ENCODE data around the gene PVRIG.
"Not testable (repeated sequence)": the region's sequence is repeated elsewhere in the genome, so short reads cannot be mapped to it uniquely, and the experiment has no call there.

PVRIG gene

DNA sequence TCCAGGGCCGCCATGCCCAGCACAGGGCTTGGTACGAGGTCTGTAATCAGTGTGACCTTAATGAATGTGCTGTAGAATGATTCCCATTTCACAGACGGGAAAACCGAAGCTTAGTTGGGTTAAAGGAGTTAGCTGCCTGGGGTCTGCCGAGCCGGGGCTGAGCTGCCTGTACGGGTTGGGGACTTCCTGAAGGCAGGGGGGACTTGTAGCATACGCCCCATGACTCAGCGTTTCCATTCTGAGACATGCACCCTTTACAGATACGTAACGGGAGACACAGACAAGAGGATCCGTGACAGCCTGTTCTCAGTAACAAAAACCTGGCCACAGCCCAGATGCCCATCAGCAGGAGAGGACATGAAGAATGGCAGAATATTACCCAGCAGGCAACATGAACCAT lies 23.6 kb downstream of the PVRIG start:
- TF ChIP-seq POLR2A (IDR thresholded peaks at IDR 0.05; ENCODE audit: low read length) = peak; percentile 28
- peak; percentile 89 to 92 for DNase-seq

- DNase-seq = not testable (repeated sequence)
Measured at GRCh38 chr7:100244988-100245605, 25.3 kb downstream of the PVRIG start.

- DNase-seq = not testable (repeated sequence)
Measured at GRCh38 chr7:100246121-100246864, 26.5 kb downstream of the PVRIG start.

GRCh38 chr7:100246865-100247137 lies 27.1 kb downstream of the PVRIG start:
- DNase-seq = not testable (repeated sequence)

GRCh38 chr7:100247152-100247757 lies 27.5 kb downstream of the PVRIG start:
- peak; percentile 64 to 73 for DNase-seq
- TF ChIP-seq POLR2A (IDR thresholded peaks at IDR 0.05; ENCODE audit: low read length) = no peak
- TF ChIP-seq GATA1 (IDR thresholded peaks at IDR 0.05; ENCODE audit: low read depth, low read length) = no peak

- no peak for TF ChIP-seq POLR2A (IDR thresholded peaks at IDR 0.05; ENCODE audit: low read length)
- TF ChIP-seq GATA1 (IDR thresholded peaks at IDR 0.05; ENCODE audit: low read depth, low read length) = no peak
- DNase-seq = no peak
Measured at GRCh38 chr7:100248483-100248882, 28.7 kb downstream of the PVRIG start.

DNA sequence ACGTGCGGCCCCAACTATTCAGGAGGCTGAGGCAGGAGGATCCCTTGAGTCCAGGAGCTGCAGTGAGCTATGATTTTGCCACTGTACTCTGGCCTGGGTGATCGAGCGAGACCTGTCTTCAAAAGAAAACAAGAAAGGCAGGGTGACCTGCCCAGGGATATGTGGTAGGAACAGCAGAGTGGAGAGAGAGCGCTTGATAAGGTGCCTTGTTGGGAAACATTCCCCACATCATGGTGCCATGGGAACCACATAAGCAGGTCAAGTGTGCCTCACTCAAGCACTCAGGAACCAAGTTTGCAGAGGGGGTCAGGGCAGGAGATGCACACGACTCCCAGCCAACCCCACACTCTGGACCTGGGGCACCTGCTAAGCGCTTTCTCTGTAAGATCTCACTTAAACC lies 37.3 kb downstream of the PVRIG start:
- TF ChIP-seq GATA1 (IDR thresholded peaks at IDR 0.05; ENCODE audit: low read depth, low read length) (no peak), POLR2A (IDR thresholded peaks at IDR 0.05; ENCODE audit: low read length) (no peak)
- DNase-seq = no peak

DNA sequence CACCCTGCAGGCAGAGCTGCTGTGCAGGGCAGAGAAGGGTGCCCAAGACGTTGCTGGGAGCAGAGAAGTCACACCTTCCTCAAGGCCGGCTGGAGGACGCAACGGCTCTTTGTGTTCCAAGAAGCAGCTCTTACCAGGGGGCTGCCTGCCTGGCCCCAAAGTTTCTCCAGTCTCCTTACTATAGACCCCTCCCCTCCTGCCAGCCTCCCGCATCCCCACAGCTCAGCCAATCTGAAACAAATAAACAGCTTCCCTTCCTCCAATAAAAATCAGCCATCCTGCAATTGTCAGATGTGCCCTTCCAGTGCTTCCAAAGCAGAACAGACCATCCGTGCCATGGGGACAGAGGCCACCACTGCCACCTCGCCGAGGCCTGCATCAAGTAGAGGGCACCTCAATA lies 40.2 kb downstream of the PVRIG start:
- not testable (repeated sequence) for DNase-seq

DNA sequence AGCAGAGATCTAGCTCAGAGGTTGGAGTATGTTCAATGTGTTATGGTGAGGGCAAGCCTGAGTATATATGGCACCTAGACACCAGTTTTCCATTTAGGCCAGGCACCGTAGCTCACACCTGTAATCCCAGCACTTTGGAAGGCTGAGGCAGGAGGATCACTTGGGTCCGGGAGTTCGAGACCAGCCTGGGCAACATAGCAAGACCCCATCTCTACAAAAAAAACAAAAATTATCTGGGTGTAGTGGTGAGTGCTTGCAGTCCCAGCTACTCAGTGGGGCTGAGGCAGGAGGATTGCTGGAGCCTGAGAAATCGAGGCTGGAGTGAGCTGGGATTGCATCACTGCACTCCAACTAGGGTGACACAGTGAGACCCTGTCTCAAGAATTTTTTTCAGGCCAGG lies 43.1 kb downstream of the PVRIG start:
- not testable (repeated sequence) for DNase-seq

GRCh38 chr7:100264223-100264622 lies 44.5 kb downstream of the PVRIG start:
- DNase-seq = not testable (repeated sequence)

GRCh38 chr7:100264669-100265165 lies 45.0 kb downstream of the PVRIG start:
- not testable (repeated sequence) for DNase-seq

DNA sequence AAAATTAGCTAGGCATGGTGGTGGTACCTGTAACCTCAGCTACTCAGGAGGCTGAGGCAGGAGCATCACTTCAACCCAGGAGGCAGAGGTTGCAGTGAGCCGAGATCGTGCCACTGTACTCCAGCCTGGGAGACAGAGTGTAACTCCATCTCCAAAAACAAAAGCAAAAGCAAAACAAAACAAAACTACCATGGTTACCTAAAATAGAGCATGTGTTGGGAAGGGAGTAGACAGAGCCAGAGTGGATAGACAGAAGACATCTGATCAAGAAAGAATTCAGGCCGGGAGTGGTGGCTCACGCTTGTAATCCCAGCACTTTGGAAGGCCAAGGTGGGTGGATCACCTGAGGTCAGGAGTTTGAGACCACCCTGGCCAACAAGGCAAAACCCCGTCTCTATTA lies 46.1 kb downstream of the PVRIG start:
- not testable (repeated sequence) for DNase-seq

DNA sequence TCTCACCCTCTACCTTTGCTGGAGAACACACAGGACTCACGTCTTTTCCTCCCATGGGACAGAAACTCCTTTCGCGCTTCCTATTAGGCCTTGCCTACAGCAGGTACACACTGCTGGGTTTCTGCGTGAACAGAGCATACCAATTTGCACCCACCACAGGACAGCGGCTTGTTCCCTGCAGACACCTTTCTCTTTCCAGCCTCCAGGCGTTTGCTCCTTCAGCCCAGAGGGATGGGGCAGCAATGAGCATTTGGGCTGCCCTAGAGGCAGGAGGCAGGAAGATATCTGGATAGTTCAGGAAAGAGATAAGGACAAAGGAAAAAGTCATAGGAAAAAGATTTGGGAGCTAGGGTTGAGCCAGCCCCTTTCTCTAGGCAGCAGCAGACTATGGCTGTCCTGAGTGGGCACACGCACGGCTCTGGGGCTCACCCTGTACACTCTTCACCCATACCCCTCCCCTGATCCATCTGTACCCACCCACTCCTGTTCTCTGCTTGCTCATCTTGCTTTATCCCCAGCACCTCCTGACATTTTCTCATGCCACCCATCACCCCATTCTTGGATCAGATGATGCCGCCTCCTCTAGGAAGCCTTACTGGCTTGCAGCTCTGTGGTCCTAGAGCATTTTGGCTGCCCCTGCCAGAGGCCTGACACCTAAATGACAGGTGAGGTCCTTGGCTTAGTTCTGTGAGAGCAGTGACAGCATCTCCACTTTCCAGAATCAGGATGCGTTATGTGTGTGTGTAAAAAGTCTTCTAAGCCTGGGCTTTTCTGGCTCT lies 47.0 kb downstream of the PVRIG start:
- no peak for TF ChIP-seq POLR2A (IDR thresholded peaks at IDR 0.05; ENCODE audit: low read length)
- no peak for DNase-seq

DNA sequence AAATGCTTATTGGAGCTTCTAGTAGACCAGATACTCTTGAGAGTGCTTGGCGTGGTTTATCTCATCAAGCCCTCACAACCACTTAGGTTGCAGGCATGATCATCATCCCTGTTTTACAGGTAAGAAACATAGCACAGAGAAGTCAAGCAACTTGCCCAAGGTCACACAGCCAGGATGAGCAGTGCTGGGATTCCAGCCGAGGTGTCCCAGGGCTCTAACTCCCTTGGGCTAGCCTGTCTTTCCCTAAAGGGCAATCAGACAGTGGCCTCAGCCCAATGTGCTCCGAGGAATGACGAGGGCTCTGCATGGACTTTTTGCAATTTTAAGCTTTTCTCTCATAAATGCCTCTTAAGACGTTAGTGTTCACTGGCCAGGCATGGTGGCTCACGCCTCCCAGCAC lies 47.9 kb downstream of the PVRIG start:
- TF ChIP-seq GATA1 (IDR thresholded peaks at IDR 0.05; ENCODE audit: low read depth, low read length) (no peak), POLR2A (IDR thresholded peaks at IDR 0.05; ENCODE audit: low read length) (no peak)
- no peak for DNase-seq

GRCh38 chr7:100268882-100269281 lies 49.1 kb downstream of the PVRIG start:
- not testable (repeated sequence) for DNase-seq

DNA sequence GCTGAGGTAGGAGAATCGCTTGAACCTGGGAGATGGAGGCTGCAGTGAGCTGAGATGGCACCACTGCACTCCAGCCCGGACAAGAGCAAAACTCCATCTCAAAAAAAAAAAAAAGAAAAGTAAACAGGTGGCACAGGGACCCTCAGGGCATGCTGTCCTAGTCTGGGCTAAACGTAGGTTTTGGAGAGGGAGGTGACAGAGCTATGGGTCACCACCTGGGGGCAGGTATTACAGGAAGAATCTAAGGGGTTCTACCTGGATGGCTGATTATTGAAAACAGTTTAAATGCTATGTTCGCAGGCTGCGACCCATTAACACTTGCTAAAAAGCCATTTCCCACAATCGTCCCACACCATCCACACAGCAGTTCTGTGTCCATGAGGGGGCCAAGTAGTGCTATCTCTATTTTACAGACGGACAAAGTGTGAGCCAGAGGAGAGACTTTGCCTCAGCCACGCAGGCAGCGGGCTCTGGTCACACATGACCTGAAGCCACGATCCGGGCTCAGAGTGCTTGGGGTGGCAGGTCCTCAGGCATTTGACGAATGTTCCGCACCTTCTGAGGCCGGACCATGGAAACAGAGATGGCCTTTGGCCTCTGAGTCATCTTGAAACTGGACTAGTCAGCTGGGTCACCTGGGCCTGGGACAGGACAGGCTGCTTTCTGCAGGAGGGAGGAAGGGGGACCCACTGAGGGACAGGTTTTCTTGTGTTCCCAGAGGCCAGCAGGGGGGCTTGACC lies 49.7 kb downstream of the PVRIG start:
- DNase-seq = peak; percentile 27 to 55

- not testable (repeated sequence) for DNase-seq
Measured at GRCh38 chr7:100270046-100270918, 50.5 kb downstream of the PVRIG start.
